Panc1 (cell line): ENCODE data around the gene C19orf25. TPM values are rescaled to one million over a fixed set of nuclear protein-coding genes. Genes with fewer than 3 reads are reported as not detected.

Experiments used
- ATAC-seq: fragments of 200-7000 bp; cut with Tn5 transposase; 2 replicates; pipeline ENCODE4 v1.9.1; 2020; ENCODE audit warnings: mild to moderate bottlenecking, moderate library complexity
- BruUV-seq: library from RNA; stranded (reverse); fragments of 400-500 nt; replicated peaks from 2 replicates; lab custom pipeline; 2021; lab: Mats Ljungman, UMichigan
- CTCF ChIA-PET: fragments of 300-600 bp; sonication (Branson Sonifier 250); formaldehyde crosslinking; loops from one replicate; lab custom pipeline; 2022; ENCODE audit warnings: antibody characterized with exemption; lab: Charles Lee
- POLR2A ChIA-PET: fragments of 300-600 bp; sonication (Branson Sonifier 250); formaldehyde crosslinking; loops from one replicate; lab custom pipeline; 2022; ENCODE audit warnings: antibody characterized with exemption; lab: Charles Lee
- DNase-seq: peaks from one replicate; pipeline ENCODE4 v3.0.0-alpha.2; 2010; ENCODE audit warnings: low read depth, low spot score
- H3K27ac ChIP-seq: 2 replicates; pipeline ENCODE4 v1.5.1; 2011; ENCODE audit warnings: mild to moderate bottlenecking, low read length, inconsistent platforms
- H3K27me3 ChIP-seq: fragments of 200-500 bp; sonication (Bioruptor generic); 2 replicates; pipeline ENCODE4 v1.6.0; 2014; ENCODE audit warnings: low read length, inconsistent platforms; ENCODE audit not compliant: control insufficient read depth, insufficient read depth
- H3K36me3 ChIP-seq: fragments of 200-500 bp; sonication (Bioruptor generic); 2 replicates; pipeline ENCODE4 v1.5.1; 2014; ENCODE audit warnings: inconsistent platforms, mild to moderate bottlenecking, low read length, moderate library complexity; ENCODE audit not compliant: control insufficient read depth, insufficient read depth
- H3K4me1 ChIP-seq: 2 replicates; pipeline ENCODE4 v1.5.1; 2011; ENCODE audit warnings: inconsistent platforms, mild to moderate bottlenecking, low read length, moderate library complexity; ENCODE audit not compliant: control insufficient read depth, insufficient read depth
- H3K4me3 ChIP-seq, 2 experiments: 2 replicates each; pipeline ENCODE4 v1.5.1; 2011 to 2012; ENCODE audit warnings: low read depth in 2 of 2, low read length in 2 of 2, mild to moderate bottlenecking in 2 of 2, inconsistent platforms in 1 of 2, moderate library complexity in 1 of 2
- H3K9me3 ChIP-seq: fragments of 200-500 bp; sonication (Bioruptor generic); 2 replicates; pipeline ENCODE4 v1.5.1; 2014; ENCODE audit warnings: low read depth, mild to moderate bottlenecking, inconsistent platforms, low read length, moderate library complexity; ENCODE audit not compliant: control insufficient read depth, insufficient read depth
- CTCF ChIP-seq: fragments of 450-650 bp; IDR thresholded peaks from 2 replicates; pipeline ENCODE4 v1.5.1; 2017; ENCODE audit warnings: mild to moderate bottlenecking
- POLR2AphosphoS5 ChIP-seq: IDR thresholded peaks from 2 replicates; pipeline ENCODE4 v1.6.1; 2012; ENCODE audit warnings: mild to moderate bottlenecking, low read depth, low read length, moderate library complexity
- REST ChIP-seq, 2 experiments: IDR thresholded peaks; 2 replicates each; pipeline ENCODE4 v1.6.1; 2011 to 2012; ENCODE audit warnings: low read depth in 2 of 2, control low read depth in 1 of 2, low read length in 1 of 2, mild to moderate bottlenecking in 1 of 2, moderate library complexity in 1 of 2; ENCODE audit not compliant: insufficient read depth in 1 of 2
- SIN3A ChIP-seq: IDR thresholded peaks from 2 replicates; pipeline ENCODE4 v1.6.1; 2012; ENCODE audit warnings: low read depth, mild to moderate bottlenecking, low read length, moderate library complexity, borderline replicate concordance; ENCODE audit not compliant: insufficient read depth
- TCF7L2 ChIP-seq: IDR thresholded peaks from 2 replicates; pipeline ENCODE4 v1.6.1; 2011; ENCODE audit warnings: mild to moderate bottlenecking, low read depth, low read length, inconsistent platforms
- in situ Hi-C: cut with HindIII; loops from 2 replicates; pipeline ENCODE4 v1.10.0; 2016; ENCODE audit warnings: low sequenced_read_pairs, low pct_unique_long_range_greater_than_20kb
- intact Hi-C: fragments of 100-400 bp; cut with micrococcal nuclease; formaldehyde crosslinking; loops from one replicate; pipeline ENCODE4 v1.10.0; 2022; ENCODE audit not compliant: unreplicated experiment
- total RNA-seq: library from RNA; stranded (reverse); gene quantifications from one replicate; pipeline ENCODE4 v1.2.1, GENCODE V29; 2021; ENCODE audit not compliant: unreplicated experiment

The C19orf25 gene
- total RNA-seq, 1 experiment from 2014 or later, result 34.7 TPM

GRCh38 chr19:1466461-1467214 is 12.4 kb downstream of the C19orf25 start:
- DNase-seq (no peak), ATAC-seq (no peak)
- H3K27me3 ChIP-seq, result no peaks in the 10 kb centered on the region
- no peak for TF ChIP-seq POLR2AphosphoS5
- TF ChIP-seq TCF7L2, result no peak
- no peak for TF ChIP-seq CTCF
- no peak for TF ChIP-seq SIN3A
- no peak for TF ChIP-seq REST (IDR thresholded peaks at IDR 0.05; ENCODE audit: insufficient read depth in 1 of 2, low read depth in 2 of 2, low read length in 1 of 2)
- no peak overlapping the region for H3K4me3 ChIP-seq
- CTCF ChIA-PET, result no interaction called here
- no peaks in the 10 kb centered on the region for H3K4me1 ChIP-seq
- intact Hi-C loops, result no loop called here
- no peaks in the 10 kb centered on the region for H3K36me3 ChIP-seq
- no peaks in the 10 kb centered on the region for H3K9me3 ChIP-seq
- in situ Hi-C loops, result no loop called here
- no peak overlapping the region for H3K27ac ChIP-seq
- POLR2A ChIA-PET, result no interaction called here
- no TSS peak for BruUV-seq

DNA sequence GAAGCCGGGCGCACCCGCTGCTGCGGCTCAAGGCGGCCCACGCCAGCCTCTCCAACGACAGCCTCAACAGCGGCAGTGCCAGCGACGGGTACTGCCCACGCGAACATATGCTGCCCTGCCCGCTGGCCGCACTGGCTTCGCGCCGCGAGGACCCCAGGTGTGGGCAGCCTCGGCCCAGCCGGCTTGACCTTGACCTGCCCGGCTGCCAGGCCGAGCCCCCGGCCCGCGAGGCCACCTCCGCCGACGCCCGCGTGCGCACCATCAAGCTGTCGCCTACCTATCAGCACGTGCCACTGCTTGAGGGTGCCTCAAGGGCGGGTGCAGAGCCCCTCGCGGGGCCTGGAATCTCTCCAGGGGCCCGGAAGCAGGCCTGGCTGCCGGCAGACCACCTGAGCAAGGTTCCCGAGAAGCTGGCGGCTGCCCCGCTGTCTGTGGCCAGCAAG is 13.0 kb downstream of the C19orf25 start:
- CTCF ChIA-PET, result no interaction called here

More for the DNA sequence above, 13.0 kb downstream of the C19orf25 start:
- DNase-seq, result no peak
- TF ChIP-seq SIN3A (no peak), REST (IDR thresholded peaks at IDR 0.05; ENCODE audit: insufficient read depth in 1 of 2, low read depth in 2 of 2, low read length in 1 of 2) (no peak), TCF7L2 (no peak), CTCF (no peak), POLR2AphosphoS5 (no peak)
- BruUV-seq, result no TSS peak
- H3K4me3 ChIP-seq, result no peak overlapping the region
- H3K27ac ChIP-seq, result no peak overlapping the region
- POLR2A ChIA-PET, result no interaction called here
- intact Hi-C loops (no loop called here), in situ Hi-C loops (no loop called here)
- ATAC-seq, result no peak
- H3K9me3 ChIP-seq, result no peaks in the 10 kb centered on the region
- H3K36me3 ChIP-seq, result no peaks in the 10 kb centered on the region
- H3K27me3 ChIP-seq, result no peaks in the 10 kb centered on the region
- H3K4me1 ChIP-seq, result no peaks in the 10 kb centered on the region
